Neural crest cell (in vitro differentiated cells): Measurements from ENCODE around the gene CENPH. TPM values are rescaled to one million over a fixed set of nuclear protein-coding genes. Genes with fewer than 3 reads are reported as not detected.
A peak's percentile ranks its signal among the peaks of the same experiment; 100 is the strongest.
"Not testable (repeated sequence)": the region's sequence is repeated elsewhere in the genome, so short reads cannot be mapped to it uniquely, and the experiment has no call there.

Experiments used
- DNase-seq: peaks from one replicate; pipeline ENCODE4 v3.0.0; 2021; ENCODE audit warnings: low read depth, mixed read lengths, low spot score
- H3K27ac Mint-ChIP-seq: one replicate; pipeline ENCODE4 v1.8.0; 2021; ENCODE audit warnings: mild to moderate bottlenecking, mixed read lengths; ENCODE audit not compliant: unreplicated experiment
- H3K27me3 Mint-ChIP-seq: 2 replicates; pipeline ENCODE4 v1.8.0; 2021; ENCODE audit warnings: low read depth, mild to moderate bottlenecking, mixed read lengths
- H3K36me3 Mint-ChIP-seq: 2 replicates; pipeline ENCODE4 v1.8.0; 2021; ENCODE audit warnings: low read depth, mild to moderate bottlenecking, mixed read lengths
- H3K4me1 Mint-ChIP-seq: 2 replicates; pipeline ENCODE4 v1.8.0; 2021; ENCODE audit warnings: mixed read lengths
- H3K4me3 Mint-ChIP-seq: one replicate; pipeline ENCODE4 v1.8.0; 2021; ENCODE audit warnings: mild to moderate bottlenecking, mixed read lengths
- H3K9me3 Mint-ChIP-seq: 2 replicates; pipeline ENCODE4 v1.8.0; 2021; ENCODE audit warnings: mixed read lengths
- total RNA-seq: library from RNA; stranded (reverse); gene quantifications from 2 replicates; pipeline ENCODE4 v1.2.1, GENCODE V29; 2021
- TF ChIP-seq, protein P1 (sequence below): fragments of 200-600 bp; sonication (generic); conservative IDR thresholded peaks from 2 replicates; pipeline ENCODE4 v1.5.0; 2021; ENCODE audit warnings: antibody characterized with exemption, mild to moderate bottlenecking

Gene CENPH
- total RNA-seq, 1 donor from 2014 or later, result 56.1 TPM

DNA sequence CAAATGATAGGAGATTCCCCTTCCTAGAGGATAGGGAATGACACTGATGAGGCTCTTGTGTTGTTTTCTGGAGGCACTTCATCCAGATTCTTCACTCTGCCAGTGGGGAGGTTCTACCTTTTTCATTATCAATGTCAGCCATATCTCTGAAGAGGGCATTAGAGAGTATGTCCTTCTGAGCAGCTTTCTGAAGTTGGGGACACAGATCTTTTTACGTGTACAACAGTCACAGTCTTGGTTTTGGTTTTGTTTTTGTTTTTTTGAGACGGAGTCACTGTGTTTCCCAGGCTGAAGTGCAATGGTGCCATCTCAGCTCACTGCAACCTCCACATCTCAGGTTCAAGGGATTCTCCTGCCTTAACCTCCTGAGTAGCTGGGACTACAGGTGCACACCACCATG, 22.6 kb downstream of the CENPH start:
- no peaks in the 10 kb centered on the region for H3K36me3 Mint-ChIP-seq
- H3K4me3 Mint-ChIP-seq, result no peak overlapping the region
- no peak for DNase-seq
- H3K4me1 Mint-ChIP-seq, result no peaks in the 10 kb centered on the region
- TF ChIP-seq, protein P1, sequence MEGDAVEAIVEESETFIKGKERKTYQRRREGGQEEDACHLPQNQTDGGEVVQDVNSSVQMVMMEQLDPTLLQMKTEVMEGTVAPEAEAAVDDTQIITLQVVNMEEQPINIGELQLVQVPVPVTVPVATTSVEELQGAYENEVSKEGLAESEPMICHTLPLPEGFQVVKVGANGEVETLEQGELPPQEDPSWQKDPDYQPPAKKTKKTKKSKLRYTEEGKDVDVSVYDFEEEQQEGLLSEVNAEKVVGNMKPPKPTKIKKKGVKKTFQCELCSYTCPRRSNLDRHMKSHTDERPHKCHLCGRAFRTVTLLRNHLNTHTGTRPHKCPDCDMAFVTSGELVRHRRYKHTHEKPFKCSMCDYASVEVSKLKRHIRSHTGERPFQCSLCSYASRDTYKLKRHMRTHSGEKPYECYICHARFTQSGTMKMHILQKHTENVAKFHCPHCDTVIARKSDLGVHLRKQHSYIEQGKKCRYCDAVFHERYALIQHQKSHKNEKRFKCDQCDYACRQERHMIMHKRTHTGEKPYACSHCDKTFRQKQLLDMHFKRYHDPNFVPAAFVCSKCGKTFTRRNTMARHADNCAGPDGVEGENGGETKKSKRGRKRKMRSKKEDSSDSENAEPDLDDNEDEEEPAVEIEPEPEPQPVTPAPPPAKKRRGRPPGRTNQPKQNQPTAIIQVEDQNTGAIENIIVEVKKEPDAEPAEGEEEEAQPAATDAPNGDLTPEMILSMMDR, result no peak
- H3K9me3 Mint-ChIP-seq, result no peaks in the 10 kb centered on the region
- H3K27me3 Mint-ChIP-seq, result no peaks in the 10 kb centered on the region
- H3K27ac Mint-ChIP-seq, result no peak overlapping the region

DNA sequence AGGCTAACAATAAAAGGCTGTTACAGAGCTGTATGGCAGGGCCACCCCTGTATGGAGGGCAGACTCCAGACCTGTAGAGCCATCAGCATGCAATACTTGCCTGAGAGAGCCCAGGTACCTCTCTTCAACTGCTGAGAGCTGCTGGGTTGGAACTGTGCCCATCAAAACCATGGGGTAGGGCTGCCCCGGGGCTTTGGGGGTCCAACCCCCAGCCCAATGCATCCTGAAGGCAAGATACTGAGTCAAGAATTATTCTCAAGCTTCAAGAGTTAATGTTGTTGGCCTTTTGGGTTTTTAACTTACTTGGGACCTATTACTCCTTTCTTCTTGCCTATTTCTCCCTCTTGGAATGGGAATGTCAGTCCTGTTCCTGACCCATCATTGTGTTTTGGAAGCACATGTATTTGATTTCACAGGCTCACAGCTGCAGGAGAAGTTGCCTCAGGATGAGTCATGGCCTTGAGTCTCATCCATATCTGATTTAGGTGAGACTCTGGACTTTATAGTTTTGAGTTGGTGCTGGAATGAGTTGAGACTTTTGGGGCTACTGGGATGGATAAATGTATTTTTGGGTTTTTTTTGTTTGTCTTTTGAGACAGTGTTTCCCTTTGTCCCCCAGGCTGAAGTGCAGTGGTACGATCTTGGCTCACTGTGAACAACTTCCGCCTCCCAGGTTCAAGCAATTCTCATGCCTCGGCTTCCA, 24.3 kb downstream of the CENPH start:
- Mint-ChIP-seq H3K36me3 (peaks cover 2% of the 10 kb centered on the region), H3K9me3 (no peaks in the 10 kb centered on the region), H3K4me1 (peaks cover 7% of the 10 kb centered on the region), H3K4me3 (no peak overlapping the region), H3K27me3 (no peaks in the 10 kb centered on the region), H3K27ac (no peak overlapping the region)
- TF ChIP-seq, protein P1, result no peak
- no peak for DNase-seq

DNA sequence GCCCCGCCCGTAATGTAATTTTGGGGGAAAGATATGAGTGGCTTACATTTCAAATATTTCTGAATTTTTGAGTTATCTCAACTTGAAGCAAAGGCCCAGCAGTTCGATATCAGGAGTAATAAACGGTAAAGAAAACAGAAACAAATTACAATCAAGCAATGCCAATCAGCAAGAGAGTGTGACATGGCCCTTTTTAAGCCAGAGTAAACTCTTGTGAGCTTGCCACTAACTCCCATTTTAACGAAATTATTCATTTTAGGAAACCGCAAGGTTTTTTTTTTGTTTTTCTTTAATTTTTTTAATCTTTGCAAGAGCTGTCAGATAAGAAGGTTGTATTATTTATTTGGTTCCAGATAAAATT, 27.7 kb downstream of the CENPH start:
- TF ChIP-seq, protein P1, result no peak
- peak overlapping the region; percentile 96 for H3K4me3 Mint-ChIP-seq
- H3K27me3 Mint-ChIP-seq, result no peaks in the 10 kb centered on the region
- H3K27ac Mint-ChIP-seq, result no peak overlapping the region
- peaks cover 9% of the 10 kb centered on the region for H3K36me3 Mint-ChIP-seq
- H3K4me1 Mint-ChIP-seq, result peaks cover 13% of the 10 kb centered on the region
- no peak for DNase-seq
- no peaks in the 10 kb centered on the region for H3K9me3 Mint-ChIP-seq

DNA sequence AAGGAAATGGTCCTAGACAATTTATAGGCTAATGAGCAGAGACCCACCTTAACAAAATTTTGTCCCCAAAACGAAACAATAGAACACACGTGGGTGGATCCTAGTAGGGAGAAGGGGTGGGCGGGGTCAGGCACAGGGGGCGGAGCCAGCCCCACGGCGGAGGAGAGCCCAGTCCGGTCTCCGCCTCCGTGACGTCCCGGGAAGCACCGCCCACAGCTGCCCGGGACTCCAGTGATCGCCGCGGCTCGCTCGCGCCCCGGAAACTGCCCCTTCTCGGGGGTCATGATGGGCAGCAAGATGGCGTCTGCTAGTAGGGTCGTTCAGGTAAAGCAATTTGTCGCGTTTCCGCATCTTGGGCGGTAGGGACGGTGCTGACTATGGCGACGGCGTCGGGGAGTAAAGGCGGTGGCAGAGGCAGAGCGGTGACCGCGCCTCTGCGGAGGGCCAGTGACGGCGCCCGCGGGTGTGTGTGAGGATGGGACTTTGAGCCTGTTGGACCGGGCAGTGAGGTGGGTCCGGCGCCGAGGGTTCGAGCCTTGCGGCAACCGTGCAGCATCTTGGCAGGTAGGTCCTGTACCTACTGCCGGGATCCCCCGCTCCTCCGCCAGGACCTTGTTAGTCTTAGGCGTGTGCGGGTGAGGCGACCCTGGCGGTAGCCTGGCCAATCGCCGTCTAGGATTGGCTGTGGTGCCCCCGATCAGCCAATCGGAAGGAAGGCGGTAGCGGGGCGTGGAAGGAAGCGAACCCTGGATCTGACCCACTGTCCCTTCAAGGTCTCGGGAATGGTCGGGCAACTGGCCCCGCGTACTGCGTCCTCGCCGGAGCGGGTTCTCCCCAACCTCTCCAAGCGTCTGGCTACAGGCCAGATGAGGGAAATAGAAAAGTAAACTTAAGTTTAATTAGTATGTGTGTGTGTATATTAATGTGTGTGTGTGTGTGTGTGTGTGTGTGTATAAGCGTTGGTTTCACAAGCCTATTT, 28.5 kb downstream of the CENPH start:
- Mint-ChIP-seq H3K27me3 (no peaks in the 10 kb centered on the region), H3K9me3 (no peaks in the 10 kb centered on the region), H3K4me1 (peaks cover 13% of the 10 kb centered on the region), H3K27ac (peak overlapping the region; percentile 96), H3K4me3 (peak overlapping the region; percentile 96), H3K36me3 (peaks cover 9% of the 10 kb centered on the region)
- peak; percentile 90 for DNase-seq
- TF ChIP-seq, protein P1, result peak; percentile 50

DNA sequence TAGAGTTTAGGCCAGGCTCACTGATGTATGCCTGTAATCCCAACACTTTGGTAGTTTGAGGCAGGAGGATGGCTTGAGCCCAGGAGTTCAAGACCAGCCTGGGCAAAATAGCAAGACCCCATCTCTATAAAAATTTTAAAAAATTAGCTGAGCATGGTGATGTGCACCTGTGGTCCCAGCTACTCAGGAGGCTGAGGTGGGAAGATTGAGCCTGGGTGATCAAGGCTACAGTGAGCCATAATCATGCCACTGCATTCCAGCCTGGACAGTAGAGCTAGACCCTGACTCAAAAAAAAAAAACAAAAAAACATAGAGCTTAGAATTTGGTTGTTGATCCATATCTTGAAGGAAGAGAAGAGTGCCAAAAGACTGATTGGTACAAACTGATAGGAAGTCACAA, 30.6 kb downstream of the CENPH start:
- DNase-seq, result no peak
- no peaks in the 10 kb centered on the region for H3K27me3 Mint-ChIP-seq
- H3K36me3 Mint-ChIP-seq, result peaks cover 9% of the 10 kb centered on the region
- no peak overlapping the region for H3K4me3 Mint-ChIP-seq
- TF ChIP-seq, protein P1, result no peak
- no peaks in the 10 kb centered on the region for H3K9me3 Mint-ChIP-seq
- H3K27ac Mint-ChIP-seq, result no peak overlapping the region
- peaks cover 13% of the 10 kb centered on the region for H3K4me1 Mint-ChIP-seq

DNA sequence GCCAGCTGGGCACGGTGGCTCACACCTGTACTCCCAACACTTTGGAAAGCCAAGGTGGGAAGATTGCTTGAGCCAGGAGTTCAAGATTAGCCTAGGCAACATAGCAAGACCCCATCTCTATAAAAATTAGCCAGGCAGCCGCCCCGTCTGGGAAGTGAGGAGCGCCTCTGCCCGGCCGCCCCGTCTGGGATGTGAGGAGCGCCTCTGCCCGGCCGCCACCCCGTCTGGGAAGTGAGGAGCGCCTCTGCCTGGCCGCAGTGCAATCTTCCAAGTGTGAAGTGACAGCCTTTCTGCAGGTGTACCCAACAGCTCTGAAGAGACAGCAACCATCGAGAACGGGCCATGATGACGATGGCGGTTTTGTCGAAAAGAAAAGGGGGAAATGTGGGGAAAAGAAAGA, 31.0 kb downstream of the CENPH start:
- DNase-seq, H3K4me3 Mint-ChIP-seq, H3K27ac Mint-ChIP-seq, H3K27me3 Mint-ChIP-seq, H3K9me3 Mint-ChIP-seq, H3K36me3 Mint-ChIP-seq: not testable (repeated sequence)
- peaks cover 13% of the 10 kb centered on the region for H3K4me1 Mint-ChIP-seq

DNA sequence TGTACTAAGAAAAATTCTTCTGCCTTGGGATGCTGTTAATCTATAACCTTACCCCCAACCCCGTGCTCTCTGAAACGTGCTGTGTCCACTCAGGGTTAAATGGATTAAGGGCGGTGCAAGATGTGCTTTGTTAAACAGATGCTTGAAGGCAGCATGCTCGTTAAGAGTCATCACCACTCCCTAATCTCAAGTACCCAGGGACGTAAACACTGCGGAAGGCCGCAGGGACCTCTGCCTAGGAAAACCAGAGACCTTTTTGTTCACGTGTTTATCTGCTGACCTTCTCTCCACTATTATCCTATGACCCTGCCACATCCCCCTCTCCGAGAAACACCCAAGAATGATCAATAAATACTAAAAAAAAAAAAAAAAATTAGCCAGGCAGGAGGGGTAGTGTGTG, 31.4 kb downstream of the CENPH start:
- not testable (repeated sequence) for H3K4me3 Mint-ChIP-seq, H3K27me3 Mint-ChIP-seq, H3K36me3 Mint-ChIP-seq, DNase-seq, H3K9me3 Mint-ChIP-seq, H3K27ac Mint-ChIP-seq
- peaks cover 13% of the 10 kb centered on the region for H3K4me1 Mint-ChIP-seq
